Stimulated activated naive B cell treated with anti-CD40 and anti-IgM and Interleukin-4, amounts not matched to agents 10 μg/mL and 1 μg/mL and 100 μg/mL, for 72 hours (primary cell): ENCODE data around the gene UPP1.
A peak's percentile ranks its signal among the peaks of the same experiment; 100 is the strongest.

Source experiments
- ATAC-seq, 2 donors: fragments of 150-1000 bp; cut with Tn5 transposase; replicated peaks; 2 replicates each; pipeline ENCODE4 v1.10.0; 2021; ENCODE audit warnings: moderate library complexity in 1 of 2
- DNase-seq: peaks from one replicate; pipeline ENCODE4 v3.0.0; 2021
- H3K27ac Mint-ChIP-seq: one replicate; pipeline ENCODE4 v1.8.0; 2022; ENCODE audit warnings: mild to moderate bottlenecking, mixed read lengths
- H3K27me3 Mint-ChIP-seq, 2 donors: one replicate each; pipeline ENCODE4 v1.8.0; 2022; ENCODE audit warnings: mixed read lengths in 2 of 2
- H3K36me3 Mint-ChIP-seq, 2 donors: one replicate each; pipeline ENCODE4 v1.8.0; 2022; ENCODE audit warnings: mixed read lengths in 2 of 2, mild to moderate bottlenecking in 1 of 2
- H3K4me1 Mint-ChIP-seq, 2 donors: one replicate each; pipeline ENCODE4 v1.8.0; 2022; ENCODE audit warnings: mixed read lengths in 2 of 2, mild to moderate bottlenecking in 1 of 2
- H3K4me3 Mint-ChIP-seq, 2 donors: one replicate each; pipeline ENCODE4 v1.8.0; 2022; ENCODE audit warnings: mild to moderate bottlenecking in 2 of 2, mixed read lengths in 2 of 2, moderate library complexity in 1 of 2
- H3K9me3 Mint-ChIP-seq, 2 donors: one replicate each; pipeline ENCODE4 v1.8.0; 2022; ENCODE audit warnings: mixed read lengths in 2 of 2, mild to moderate bottlenecking in 1 of 2

Gene UPP1

GRCh38 chr7:48094861-48095293 is 5.8 kb downstream of the UPP1 start:
- Mint-ChIP-seq H3K4me1 (peaks cover 6 to 31% of the 10 kb centered on the region in 2 donors), H3K27ac (no peak overlapping the region), H3K4me3 (no peak overlapping the region), H3K36me3 (peaks cover 30 to 36% of the 10 kb centered on the region in 2 donors), H3K27me3 (peaks cover 4 to 13% of the 10 kb centered on the region in 2 donors), H3K9me3 (no peaks in the 10 kb centered on the region)
- DNase-seq (no peak), ATAC-seq (no peak)

GRCh38 chr7:48096273-48096672 is 7.2 kb downstream of the UPP1 start:
- Mint-ChIP-seq H3K4me1 (peaks cover 6 to 23% of the 10 kb centered on the region in 2 donors), H3K36me3 (peaks cover 27 to 32% of the 10 kb centered on the region in 2 donors), H3K4me3 (no peak overlapping the region), H3K27me3 (peaks cover 4 to 7% of the 10 kb centered on the region in 2 donors), H3K27ac (no peak overlapping the region), H3K9me3 (no peaks in the 10 kb centered on the region)
- no peak for ATAC-seq
- DNase-seq = no peak

- no peak overlapping the region for H3K27ac Mint-ChIP-seq
- H3K4me3 Mint-ChIP-seq = no peak overlapping the region
- peaks cover 8 to 23% of the 10 kb centered on the region in 2 donors for H3K4me1 Mint-ChIP-seq
- no peaks in the 10 kb centered on the region for H3K9me3 Mint-ChIP-seq
- H3K27me3 Mint-ChIP-seq = no peaks in the 10 kb centered on the region
- H3K36me3 Mint-ChIP-seq = peaks cover 34 to 38% of the 10 kb centered on the region in 2 donors
- ATAC-seq (no peak), DNase-seq (no peak)
Observed at GRCh38 chr7:48097521-48098231, 8.6 kb downstream of the UPP1 start.

- no peak overlapping the region for H3K27ac Mint-ChIP-seq
Observed at GRCh38 chr7:48098846-48099245, 9.8 kb downstream of the UPP1 start.

GRCh38 chr7:48099781-48100180 is 10.7 kb downstream of the UPP1 start:
- ATAC-seq (no peak), DNase-seq (no peak)
- Mint-ChIP-seq H3K27ac (no peak overlapping the region), H3K36me3 (peaks cover 39 to 47% of the 10 kb centered on the region in 2 donors), H3K4me3 (no peak overlapping the region), H3K27me3 (no peaks in the 10 kb centered on the region), H3K4me1 (peaks cover 8 to 18% of the 10 kb centered on the region in 2 donors), H3K9me3 (no peaks in the 10 kb centered on the region)

More at GRCh38 chr7:48098846-48099245, 9.8 kb downstream of the UPP1 start:
- Mint-ChIP-seq H3K4me3 (no peak overlapping the region), H3K9me3 (no peaks in the 10 kb centered on the region), H3K4me1 (peaks cover 8 to 23% of the 10 kb centered on the region in 2 donors), H3K36me3 (peaks cover 36 to 42% of the 10 kb centered on the region in 2 donors), H3K27me3 (no peaks in the 10 kb centered on the region)
- ATAC-seq (no peak), DNase-seq (no peak)

DNA sequence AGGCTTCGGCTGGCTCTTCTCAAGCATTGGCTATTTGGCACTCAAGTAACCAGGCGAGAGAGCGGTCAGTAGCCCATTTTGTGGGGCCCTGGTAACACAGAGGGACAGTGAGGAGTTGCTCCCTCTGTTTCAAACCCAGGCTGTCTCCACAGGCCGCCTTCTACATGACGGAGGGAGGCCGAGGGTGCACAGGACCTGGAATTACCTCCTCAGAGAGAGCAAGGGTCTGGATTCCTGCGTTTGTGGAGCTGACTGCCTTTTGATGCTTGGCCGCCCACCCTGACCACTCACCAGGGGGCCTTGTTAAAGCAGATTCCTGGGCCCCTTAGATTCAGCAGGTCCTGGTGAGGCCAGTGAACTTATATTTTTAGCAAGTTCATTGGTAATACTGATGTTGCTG is 12.3 kb downstream of the UPP1 start:
- Mint-ChIP-seq H3K4me3 (no peak overlapping the region), H3K4me1 (peaks cover 6 to 15% of the 10 kb centered on the region in 2 donors), H3K9me3 (no peaks in the 10 kb centered on the region), H3K27me3 (no peaks in the 10 kb centered on the region), H3K27ac (no peak overlapping the region), H3K36me3 (peaks cover 40 to 41% of the 10 kb centered on the region in 2 donors)
- DNase-seq (no peak), ATAC-seq (no peak)

GRCh38 chr7:48101968-48102367 is 12.9 kb downstream of the UPP1 start:
- DNase-seq = no peak
- Mint-ChIP-seq H3K27me3 (no peaks in the 10 kb centered on the region), H3K4me3 (no peak overlapping the region), H3K36me3 (peaks cover 40 to 42% of the 10 kb centered on the region in 2 donors), H3K27ac (no peak overlapping the region), H3K9me3 (no peaks in the 10 kb centered on the region), H3K4me1 (peaks cover 4 to 10% of the 10 kb centered on the region in 2 donors)
- no peak for ATAC-seq

DNA sequence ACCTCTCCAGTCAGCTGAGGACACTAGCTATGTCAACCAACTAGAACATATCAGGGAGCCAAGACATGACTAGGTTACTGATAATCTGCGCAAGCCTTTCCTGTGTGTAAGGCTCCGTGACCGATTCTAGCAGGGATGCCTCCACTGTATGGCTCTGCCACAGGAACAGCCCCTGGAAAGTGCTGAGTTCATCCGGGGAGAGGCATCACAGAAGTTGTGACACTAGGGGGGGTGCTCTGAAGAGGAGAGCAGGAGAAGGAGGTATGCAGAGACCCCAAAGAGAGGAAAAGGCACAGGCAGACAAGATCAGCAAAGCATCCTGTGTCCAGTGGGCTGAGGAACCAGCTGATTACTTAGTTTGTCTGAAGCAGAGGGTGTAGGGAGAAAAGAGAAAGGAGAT is 13.5 kb downstream of the UPP1 start:
- Mint-ChIP-seq H3K9me3 (no peaks in the 10 kb centered on the region), H3K27me3 (no peaks in the 10 kb centered on the region), H3K4me1 (peaks cover 3 to 9% of the 10 kb centered on the region in 2 donors), H3K4me3 (no peak overlapping the region), H3K27ac (no peak overlapping the region), H3K36me3 (peaks cover 42 to 45% of the 10 kb centered on the region in 2 donors)
- DNase-seq (no peak), ATAC-seq (no peak)

GRCh38 chr7:48105045-48105444 is 16.0 kb downstream of the UPP1 start:
- DNase-seq = no peak
- no peak for ATAC-seq
- Mint-ChIP-seq H3K36me3 (peaks cover 45 to 53% of the 10 kb centered on the region in 2 donors), H3K9me3 (no peaks in the 10 kb centered on the region), H3K27me3 (no peaks in the 10 kb centered on the region), H3K27ac (no peak overlapping the region), H3K4me1 (peaks cover 4 to 5% of the 10 kb centered on the region in 2 donors), H3K4me3 (no peak overlapping the region)

GRCh38 chr7:48106906-48107659 is 18.0 kb downstream of the UPP1 start:
- no peak for DNase-seq
- H3K27ac Mint-ChIP-seq = no peak overlapping the region

GRCh38 chr7:48107926-48108472 is 18.9 kb downstream of the UPP1 start:
- DNase-seq (no peak), ATAC-seq (no peak)
- Mint-ChIP-seq H3K4me1 (peaks cover 6 to 9% of the 10 kb centered on the region in 2 donors), H3K9me3 (no peaks in the 10 kb centered on the region), H3K4me3 (no peak overlapping the region), H3K27me3 (peaks cover 0 to 18% of the 10 kb centered on the region in 2 donors), H3K36me3 (peaks cover 35 to 40% of the 10 kb centered on the region in 2 donors), H3K27ac (no peak overlapping the region)

More at GRCh38 chr7:48106906-48107659, 18.0 kb downstream of the UPP1 start:
- Mint-ChIP-seq H3K4me3 (no peak overlapping the region), H3K9me3 (no peaks in the 10 kb centered on the region), H3K27me3 (peaks cover 0 to 13% of the 10 kb centered on the region in 2 donors), H3K4me1 (peaks cover 6 to 9% of the 10 kb centered on the region in 2 donors), H3K36me3 (peaks cover 41 to 48% of the 10 kb centered on the region in 2 donors)
- no peak for ATAC-seq

- Mint-ChIP-seq H3K36me3 (peaks cover 24 to 30% of the 10 kb centered on the region in 2 donors), H3K27ac (no peak overlapping the region), H3K4me3 (no peak overlapping the region), H3K9me3 (no peaks in the 10 kb centered on the region), H3K27me3 (peaks cover 0 to 18% of the 10 kb centered on the region in 2 donors), H3K4me1 (peaks cover 6 to 9% of the 10 kb centered on the region in 2 donors)
- no peak for ATAC-seq
- DNase-seq = no peak
Observed at GRCh38 chr7:48108959-48109847, 20.1 kb downstream of the UPP1 start.

DNA sequence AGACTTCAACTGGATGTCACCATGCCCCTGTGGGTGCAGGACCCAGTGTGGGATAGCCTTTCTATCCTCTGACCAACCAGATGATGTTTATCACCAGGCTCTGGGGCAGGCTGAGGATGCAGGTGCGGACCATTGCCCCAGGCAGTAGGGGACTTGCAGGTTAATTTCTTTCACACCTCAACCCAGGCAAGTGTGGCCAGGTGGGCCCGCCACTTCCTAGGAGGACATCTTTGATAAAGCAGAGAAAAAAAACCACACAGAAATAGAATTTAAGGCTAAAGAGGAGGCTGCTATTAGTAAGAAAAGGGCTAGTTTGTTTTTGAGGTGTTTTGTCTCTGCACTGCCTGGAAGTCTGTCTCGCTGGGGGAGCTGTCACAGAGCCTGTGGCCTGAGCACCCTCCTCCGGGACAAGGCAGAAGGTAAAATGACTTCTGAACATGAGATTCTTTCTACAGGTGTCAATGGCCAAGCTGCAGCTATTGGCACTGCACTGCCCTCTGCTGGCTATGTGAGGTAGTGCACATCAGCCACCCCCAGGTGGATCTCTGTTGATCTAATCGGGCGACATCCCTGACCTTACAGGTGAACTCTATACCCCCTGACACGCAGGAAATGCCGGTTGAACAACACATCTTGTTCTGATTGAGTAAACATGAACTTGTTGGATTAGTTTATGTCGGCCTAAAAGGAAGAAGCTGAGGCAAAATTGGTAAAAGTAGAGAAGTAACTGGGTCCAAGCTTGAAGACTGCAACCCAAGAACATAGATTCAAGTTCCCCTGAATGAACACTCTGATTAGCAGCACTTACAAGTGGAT is 21.0 kb downstream of the UPP1 start:
- peak; percentile 65 for DNase-seq
- Mint-ChIP-seq H3K4me1 (peaks cover 6 to 9% of the 10 kb centered on the region in 2 donors), H3K27ac (no peak overlapping the region), H3K9me3 (no peaks in the 10 kb centered on the region), H3K36me3 (peaks cover 19 to 22% of the 10 kb centered on the region in 2 donors), H3K27me3 (peaks cover 0 to 18% of the 10 kb centered on the region in 2 donors), H3K4me3 (no peak overlapping the region)
- ATAC-seq = peak; percentile 91 to 92
